GM12878 (cell line): ENCODE data around the gene FBXL16. TPM values are rescaled to one million over a fixed set of nuclear protein-coding genes. Genes with fewer than 3 reads are reported as not detected.

Experiments
- ATAC-seq: fragments of 200-7000 bp; cut with Tn5 transposase; 3 replicates; pipeline ENCODE4 v1.9.1; 2020; ENCODE audit warnings: mild to moderate bottlenecking, moderate library complexity
- BruUV-seq: library from RNA; stranded (reverse); fragments of 400-500 nt; replicated peaks from 2 replicates; lab custom pipeline; 2021; lab: Mats Ljungman, UMichigan
- CTCF ChIA-PET: fragments of 300-600 bp; sonication (Branson Sonifier 250); formaldehyde crosslinking; extraction: SDS; loops from one replicate; lab custom pipeline; 2021; ENCODE audit warnings: inconsistent platforms; lab: Yijun Ruan, JAX
- POLR2A ChIA-PET: fragments of 350-600 bp; formaldehyde crosslinking; extraction: SDS; loops from one replicate; lab custom pipeline; 2021; ENCODE audit warnings: inconsistent platforms; lab: Charles Lee
- RAD21 ChIA-PET: fragments of 300-600 bp; sonication (Branson Sonifier 250); formaldehyde crosslinking; loops from one replicate; lab custom pipeline; 2023; ENCODE audit warnings: antibody characterized with exemption; ENCODE audit not compliant: unreplicated experiment; lab: Charles Lee
- SMC1A ChIA-PET: fragments of 300-600 bp; sonication (Branson Sonifier 250); formaldehyde crosslinking; loops from one replicate; lab custom pipeline; 2023; ENCODE audit not compliant: unreplicated experiment, uncharacterized antibody; lab: Charles Lee
- DNase-seq: peaks from one replicate; pipeline ENCODE4 v3.0.0-alpha.2; 2011; ENCODE audit warnings: low read depth, low spot score
- FAIRE-seq: peaks from 3 replicates; lab custom pipeline; 2011; peaks lifted over from hg19 to GRCh38; lab: Jason Lieb, UNC
- H2AFZ ChIP-seq: 2 replicates; pipeline ENCODE4 v1.6.0; 2011; ENCODE audit warnings: low read depth, low read length, control low read depth; ENCODE audit not compliant: control insufficient read depth
- H3K27ac ChIP-seq: 2 replicates; pipeline ENCODE4 v1.5.1; 2011; ENCODE audit warnings: control low read depth; ENCODE audit not compliant: control insufficient read depth, insufficient read depth
- H3K27me3 ChIP-seq, 2 experiments: replicated peaks in 1 of 2; 2 replicates each; pipeline versions ENCODE4 v1.6.0 to v1.6.1; 2011; ENCODE audit warnings: low read length in 1 of 2; ENCODE audit not compliant: control insufficient read depth in 2 of 2, insufficient read depth in 2 of 2
- H3K36me3 ChIP-seq, 2 experiments: 2 replicates each; pipeline ENCODE4 v1.5.1; 2011; ENCODE audit warnings: low read length in 1 of 2; ENCODE audit not compliant: control insufficient read depth in 2 of 2, insufficient read depth in 2 of 2
- H3K4me1 ChIP-seq: 2 replicates; pipeline ENCODE4 v1.6.1; 2011; ENCODE audit warnings: mild to moderate bottlenecking, low read length, moderate library complexity, mixed read lengths; ENCODE audit not compliant: control insufficient read depth, insufficient read depth
- H3K4me2 ChIP-seq: 2 replicates; pipeline ENCODE4 v1.6.0; 2011; ENCODE audit warnings: control low read depth; ENCODE audit not compliant: control insufficient read depth, insufficient read depth
- H3K4me3 ChIP-seq: fragments of 200-600 bp; sonication (generic); 2 replicates; pipeline ENCODE4 v1.5.1; 2016
- H3K79me2 ChIP-seq: 2 replicates; pipeline ENCODE4 v1.6.0; 2011; ENCODE audit warnings: low read length; ENCODE audit not compliant: control insufficient read depth, insufficient read depth
- H3K9ac ChIP-seq: 2 replicates; pipeline ENCODE4 v1.8.0; 2011; ENCODE audit warnings: low read length, control low read depth, mixed read lengths; ENCODE audit not compliant: control insufficient read depth, insufficient read depth
- H3K9me3 ChIP-seq: replicated peaks from 3 replicates; pipeline ENCODE4 v1.5.1; 2011; ENCODE audit warnings: mild to moderate bottlenecking, low read length; ENCODE audit not compliant: control insufficient read depth, insufficient read depth
- H4K20me1 ChIP-seq: 2 replicates; pipeline ENCODE4 v1.6.0; 2011; ENCODE audit not compliant: control insufficient read depth, insufficient read depth
- BCL3 ChIP-seq: IDR thresholded peaks from 2 replicates; pipeline ENCODE4 v1.6.1; 2011; ENCODE audit warnings: borderline replicate concordance, low read depth, mild to moderate bottlenecking, moderate library complexity, low read length; ENCODE audit not compliant: insufficient read depth, poor library complexity, severe bottlenecking
- BRCA1 ChIP-seq: IDR thresholded peaks from 2 replicates; pipeline ENCODE4 v1.6.1; 2011; ENCODE audit warnings: low read depth, low read length, improper control_type of control experiment
- CTCF ChIP-seq, 3 experiments: IDR thresholded peaks in 2 of 3; conservative IDR thresholded peaks in 1 of 3; 2 replicates each; pipeline ENCODE4 v1.5.1; 2011; ENCODE audit warnings: low read depth in 3 of 3, low read length in 3 of 3, mild to moderate bottlenecking in 3 of 3, control low read depth in 2 of 3, moderate library complexity in 2 of 3, inconsistent platforms in 1 of 3, mixed read lengths in 1 of 3; ENCODE audit not compliant: control insufficient read depth in 2 of 3, insufficient read depth in 1 of 3; ENCODE audit errors: extremely low read depth in 1 of 3
- POLR2A ChIP-seq: IDR thresholded peaks from 2 replicates; pipeline ENCODE4 v1.6.1; 2011; ENCODE audit warnings: low read depth, mild to moderate bottlenecking, low read length
- SMARCA5 ChIP-seq: fragments of 450-650 bp; IDR thresholded peaks from 2 replicates; pipeline ENCODE4 v1.6.1; 2017; ENCODE audit warnings: mild to moderate bottlenecking
- SREBF2 ChIP-seq: IDR thresholded peaks from 2 replicates; pipeline ENCODE4 v1.6.1; 2012; ENCODE audit warnings: mild to moderate bottlenecking, low read length
- WGBS: methylation state at CpG from one replicate; pipeline ENCODE4 v1.1.6; 2016; ENCODE audit warnings: low lambda C conversion rate; ENCODE audit not compliant: insufficient replicate concordance, insufficient coverage; ENCODE audit errors: missing lambda C conversion rate; 5-methylcytosine and 5-hydroxymethylcytosine counted together
- in situ Hi-C: fragments of 300-500 bp; cut with MboI; formaldehyde crosslinking; loops from 9 replicates; pipeline ENCODE4 v1.14.3; 2018; ENCODE audit warnings: mixed read lengths
- intact Hi-C: fragments of 100-400 bp; cut with micrococcal nuclease; formaldehyde crosslinking; loops from one replicate; pipeline ENCODE4 v1.14.2; 2022; ENCODE audit not compliant: unreplicated experiment
- polyA plus RNA-seq, 11 experiments: library from polyadenylated mRNA; depleted of rRNA in 4 of 11; unstranded in 6 of 11; stranded (reverse) in 5 of 11; fragments of >200 nt; fragmentation: Nextera tagmentation in 4 of 11; fragmentation: Illumina TruSeq in 1 of 11; extraction: Ambion mirVana in 4 of 11; extraction: Trizol in 1 of 11; gene quantifications; 1 replicate in 1 of 11; 2 replicates in 10 of 11; pipeline versions ENCODE4 v1.2.1 to v1.2.3, GENCODE V29; 2011 to 2016; ENCODE audit warnings: inconsistent platforms in 2 of 11, missing spikeins in 2 of 11, low read depth in 1 of 11
- total RNA-seq, 4 experiments: library from RNA; depleted of rRNA in 3 of 4; stranded (reverse); fragments of >200 nt in 3 of 4; fragmentation: Illumina TruSeq in 1 of 4; extraction: Trizol in 1 of 4; gene quantifications; 2 replicates each; pipeline versions ENCODE4 v1.2.1 to v1.2.3, GENCODE V29; 2013 to 2021
- TF ChIP-seq, protein P1 (sequence below): IDR thresholded peaks from 2 replicates; pipeline ENCODE4 v1.6.1; 2012; ENCODE audit warnings: low read length, inconsistent platforms

Gene FBXL16
- total and polyA plus RNA-seq, 10 of the 15 experiments (the other 5 are each of a cell fraction or from before 2014, with no cell fraction given): 0.13 to 1.4 (median 0.24) TPM

- FAIRE-seq: no peak
- SMC1A ChIA-PET: no interaction called here
- no peak overlapping the region for H3K9ac ChIP-seq
- H3K4me2 ChIP-seq: no peak overlapping the region
- peaks cover 28% of the 10 kb centered on the region for H3K79me2 ChIP-seq
- POLR2A ChIA-PET: no interaction called here
- H3K36me3 ChIP-seq: peaks cover 6 to 14% of the 10 kb centered on the region in 2 experiments; a peak in 2 of 4 replicates
- ATAC-seq: no peak
- H3K27me3 ChIP-seq: no peaks in the 10 kb centered on the region
- TF ChIP-seq, protein P1, sequence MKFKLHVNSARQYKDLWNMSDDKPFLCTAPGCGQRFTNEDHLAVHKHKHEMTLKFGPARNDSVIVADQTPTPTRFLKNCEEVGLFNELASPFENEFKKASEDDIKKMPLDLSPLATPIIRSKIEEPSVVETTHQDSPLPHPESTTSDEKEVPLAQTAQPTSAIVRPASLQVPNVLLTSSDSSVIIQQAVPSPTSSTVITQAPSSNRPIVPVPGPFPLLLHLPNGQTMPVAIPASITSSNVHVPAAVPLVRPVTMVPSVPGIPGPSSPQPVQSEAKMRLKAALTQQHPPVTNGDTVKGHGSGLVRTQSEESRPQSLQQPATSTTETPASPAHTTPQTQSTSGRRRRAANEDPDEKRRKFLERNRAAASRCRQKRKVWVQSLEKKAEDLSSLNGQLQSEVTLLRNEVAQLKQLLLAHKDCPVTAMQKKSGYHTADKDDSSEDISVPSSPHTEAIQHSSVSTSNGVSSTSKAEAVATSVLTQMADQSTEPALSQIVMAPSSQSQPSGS: no peak
- no peak for TF ChIP-seq SMARCA5
- no peak for TF ChIP-seq BCL3
- TF ChIP-seq SREBF2: no peak
- peak; percentile 55; the same call in 1 of the 2 replicates for TF ChIP-seq POLR2A
- TF ChIP-seq BRCA1: no peak
- TF ChIP-seq CTCF (IDR thresholded peaks at IDR 0.05 in 2 of 3, conservative IDR thresholded peaks at IDR 0.05 in 1 of 3; ENCODE audit: control insufficient read depth in 2 of 3, extremely low read depth in 1 of 3, insufficient read depth in 1 of 3, low read depth in 3 of 3, low read length in 3 of 3): peak; percentile 10 to 43 (median 25); a peak in 2 of 6 replicates
- no peak overlapping the region for H2AFZ ChIP-seq
- BruUV-seq: no TSS peak
- RAD21 ChIA-PET: no interaction called here
- DNase-seq: no peak
- intact Hi-C loops: loop anchor here (2.0 kb wide), 2 partner anchors 35 to 159 kb away; partner anchors contain the start of genes ANTKMT and CAPN15
- H3K4me3 ChIP-seq: no peak overlapping the region
- in situ Hi-C loops: no loop called here
- CTCF ChIA-PET: no interaction called here
- H3K4me1 ChIP-seq: peaks cover 20% of the 10 kb centered on the region
- peaks cover 6% of the 10 kb centered on the region; the same call in 1 of the 2 replicates for H4K20me1 ChIP-seq
- H3K27ac ChIP-seq: no peak overlapping the region
- 81% methylated on average over 10 of the region's 10 CpGs for WGBS
- H3K9me3 ChIP-seq: no peaks in the 10 kb centered on the region
Measured at GRCh38 chr16:685967-686366, 19.6 kb downstream of the FBXL16 start.
